Measurements from ENCODE around the gene SPATA31D1.

DNA sequence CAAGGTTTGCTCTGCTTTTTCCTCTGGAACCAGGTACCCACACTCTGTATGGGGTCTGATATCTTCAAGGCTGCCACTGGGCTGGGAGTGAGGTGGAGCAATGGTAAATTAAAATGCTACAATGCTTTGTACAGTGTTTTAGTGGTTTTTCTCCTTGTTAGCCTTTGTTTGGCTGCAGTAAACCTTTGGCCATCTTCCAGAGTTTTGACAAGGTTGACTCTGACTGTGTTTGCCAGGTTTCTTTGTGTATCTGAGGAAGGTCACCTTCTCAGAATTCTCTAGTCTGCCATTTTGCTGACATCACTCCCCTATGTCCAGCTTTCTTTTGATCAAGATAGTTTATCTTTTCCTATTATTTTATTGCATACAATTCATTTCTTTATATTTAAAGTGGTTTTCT, 11.2 kb downstream of the SPATA31D1 start:
- no peak for TF ChIP-seq CTCF (conservative IDR thresholded peaks at IDR 0.05; ENCODE audit: low read depth, low read length)
- TF ChIP-seq EZH2 (IDR thresholded peaks at IDR 0.05; ENCODE audit: borderline replicate concordance, low read depth, low read length, poor library complexity, severe bottlenecking), result no peak

All from A673 (cell line).